ENCODE measurements around the gene HAGH.

HAGH gene

DNA sequence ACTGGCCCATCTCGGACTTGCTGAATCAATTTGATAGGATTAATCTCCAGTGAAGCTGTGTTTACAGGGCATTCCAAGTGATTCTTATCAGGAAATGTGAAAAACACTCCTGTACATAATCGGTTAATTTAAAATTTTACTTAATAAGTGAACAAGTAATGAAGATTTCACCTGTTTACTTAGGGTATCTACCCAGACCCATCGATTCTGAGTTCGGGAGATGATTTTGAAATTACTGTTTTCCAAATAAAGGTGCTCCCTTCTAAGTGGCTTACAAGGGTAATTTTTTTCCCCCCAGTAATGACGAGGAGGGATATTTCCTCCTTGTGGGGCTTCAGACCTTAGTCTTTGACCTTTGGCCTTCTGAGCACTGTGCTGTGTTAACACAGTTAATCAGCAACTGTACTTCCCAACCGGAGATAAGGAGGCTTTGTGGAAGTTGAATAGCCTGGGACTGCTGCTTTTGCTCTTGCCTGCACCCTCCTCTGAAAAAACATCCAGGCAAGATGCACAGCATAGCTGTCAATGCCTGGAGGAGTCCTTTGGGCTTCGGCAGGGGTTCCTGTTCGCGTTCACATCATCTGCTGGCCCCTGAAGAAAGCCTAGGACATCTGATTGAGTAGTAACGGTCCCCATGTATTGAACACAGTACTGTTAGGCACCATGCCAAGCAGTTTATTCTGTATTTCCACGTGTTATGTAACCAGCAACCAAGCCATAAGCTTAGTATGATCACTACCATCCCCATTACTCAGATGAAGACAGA, 2.2 kb upstream of the HAGH start:
- Histone ChIP-seq H3K4me3 (ENCODE audit: low read length) (no peak overlapping the region), H3F3A (ENCODE audit: insufficient read depth, low read length) (peaks cover 6% of the 10 kb centered on the region), H3K27me3 (replicated peaks; ENCODE audit: insufficient read depth, low read length) (no peaks in the 10 kb centered on the region), H3K9ac (ENCODE audit: low read length) (no peak overlapping the region), H3K4me2 (ENCODE audit: low read depth, low read length) (peak overlapping the region; percentile 91; the same call in 1 of the 2 replicates), H3K27ac (ENCODE audit: low read length) (no peak overlapping the region), H3K79me2 (ENCODE audit: low read length) (peaks cover 45% of the 10 kb centered on the region), H3K9me3 (replicated peaks; ENCODE audit: insufficient read depth, low read length) (no peaks in the 10 kb centered on the region), H3K4me1 (ENCODE audit: low read length) (peaks cover 12% of the 10 kb centered on the region; the same call in 1 of the 2 replicates), H4K20me1 (ENCODE audit: insufficient read depth, low read length) (no peaks in the 10 kb centered on the region), H2AFZ (ENCODE audit: low read length) (no peak overlapping the region), H3K9me2 (replicated peaks; ENCODE audit: insufficient read depth, low read length) (no peaks in the 10 kb centered on the region), H3K36me3 (replicated peaks; ENCODE audit: insufficient read depth, low read length) (no peaks in the 10 kb centered on the region)
- no peak for TF ChIP-seq EZH2phosphoT487 (IDR thresholded peaks at IDR 0.05; ENCODE audit: low read length)
- TF ChIP-seq, protein P1, sequence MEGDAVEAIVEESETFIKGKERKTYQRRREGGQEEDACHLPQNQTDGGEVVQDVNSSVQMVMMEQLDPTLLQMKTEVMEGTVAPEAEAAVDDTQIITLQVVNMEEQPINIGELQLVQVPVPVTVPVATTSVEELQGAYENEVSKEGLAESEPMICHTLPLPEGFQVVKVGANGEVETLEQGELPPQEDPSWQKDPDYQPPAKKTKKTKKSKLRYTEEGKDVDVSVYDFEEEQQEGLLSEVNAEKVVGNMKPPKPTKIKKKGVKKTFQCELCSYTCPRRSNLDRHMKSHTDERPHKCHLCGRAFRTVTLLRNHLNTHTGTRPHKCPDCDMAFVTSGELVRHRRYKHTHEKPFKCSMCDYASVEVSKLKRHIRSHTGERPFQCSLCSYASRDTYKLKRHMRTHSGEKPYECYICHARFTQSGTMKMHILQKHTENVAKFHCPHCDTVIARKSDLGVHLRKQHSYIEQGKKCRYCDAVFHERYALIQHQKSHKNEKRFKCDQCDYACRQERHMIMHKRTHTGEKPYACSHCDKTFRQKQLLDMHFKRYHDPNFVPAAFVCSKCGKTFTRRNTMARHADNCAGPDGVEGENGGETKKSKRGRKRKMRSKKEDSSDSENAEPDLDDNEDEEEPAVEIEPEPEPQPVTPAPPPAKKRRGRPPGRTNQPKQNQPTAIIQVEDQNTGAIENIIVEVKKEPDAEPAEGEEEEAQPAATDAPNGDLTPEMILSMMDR (IDR thresholded peaks at IDR 0.05; ENCODE audit: low read length): no peak
- no peak for TF ChIP-seq EZH2 (optimal IDR thresholded peaks at IDR 0.05; ENCODE audit: low read depth, low read length)
- no peak for DNase-seq

DNA sequence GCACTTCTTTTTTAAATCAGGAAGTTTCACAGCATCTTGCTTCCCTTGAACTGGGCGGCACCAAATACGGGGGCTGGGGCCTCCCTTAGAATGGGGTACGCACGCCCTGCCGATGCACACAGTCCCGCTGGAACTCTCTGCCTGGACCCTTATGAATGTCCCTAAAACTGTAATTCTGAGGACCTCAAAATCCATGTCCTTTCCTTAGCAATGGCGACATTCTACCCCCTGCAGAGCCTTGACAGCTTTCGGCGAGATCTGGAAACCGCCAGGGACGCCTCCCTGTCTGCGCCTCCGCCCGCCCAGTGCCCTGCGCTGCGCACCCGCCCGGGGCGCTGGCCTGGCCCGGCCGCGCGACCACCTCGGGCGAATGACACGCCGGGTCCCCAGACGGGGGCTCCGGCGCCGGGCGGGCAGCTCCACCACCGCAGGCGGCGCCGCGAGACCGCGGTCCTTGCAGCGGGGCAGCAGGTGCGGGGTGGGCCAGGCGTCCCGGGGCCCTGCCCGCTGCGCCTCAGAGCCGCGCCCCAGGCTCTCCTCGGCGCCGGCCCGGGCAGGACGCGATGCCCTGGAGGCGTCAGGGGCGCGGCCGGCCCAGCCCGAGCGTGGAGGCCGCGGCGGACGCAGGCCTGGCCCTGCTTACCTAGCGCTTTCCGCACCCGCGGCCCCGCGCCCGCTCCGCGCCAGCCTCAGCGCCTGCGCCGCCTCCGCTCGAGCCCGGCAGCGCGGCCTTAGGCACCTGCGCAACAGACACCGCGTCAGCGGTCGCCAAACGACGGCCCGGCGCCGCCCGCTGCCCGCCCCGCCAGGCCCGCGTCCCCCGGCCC, 548 bp downstream of the HAGH start:
- Histone ChIP-seq H3K79me2 (ENCODE audit: low read length) (peaks cover 59% of the 10 kb centered on the region), H3K4me2 (ENCODE audit: low read depth, low read length) (peak overlapping the region; percentile 94), H3K9me2 (replicated peaks; ENCODE audit: insufficient read depth, low read length) (no peaks in the 10 kb centered on the region), H3K4me1 (ENCODE audit: low read length) (peaks cover 12% of the 10 kb centered on the region; the same call in 1 of the 2 replicates), H3F3A (ENCODE audit: insufficient read depth, low read length) (peaks cover 6% of the 10 kb centered on the region), H3K9ac (ENCODE audit: low read length) (peak overlapping the region; percentile 50; the same call in 1 of the 2 replicates), H3K36me3 (replicated peaks; ENCODE audit: insufficient read depth, low read length) (no peaks in the 10 kb centered on the region), H4K20me1 (ENCODE audit: insufficient read depth, low read length) (no peaks in the 10 kb centered on the region), H3K27ac (ENCODE audit: low read length) (peak overlapping the region; percentile 38; the same call in 1 of the 2 replicates), H3K27me3 (replicated peaks; ENCODE audit: insufficient read depth, low read length) (no peaks in the 10 kb centered on the region), H3K4me3 (ENCODE audit: low read length) (peak overlapping the region; percentile 74), H3K9me3 (replicated peaks; ENCODE audit: insufficient read depth, low read length) (no peaks in the 10 kb centered on the region), H2AFZ (ENCODE audit: low read length) (peak overlapping the region; percentile 62; the same call in 1 of the 2 replicates)
- DNase-seq: peak; percentile 81
- TF ChIP-seq EZH2phosphoT487 (IDR thresholded peaks at IDR 0.05; ENCODE audit: low read length): no peak
- no peak for TF ChIP-seq EZH2 (optimal IDR thresholded peaks at IDR 0.05; ENCODE audit: low read depth, low read length)
- TF ChIP-seq, protein P1 (IDR thresholded peaks at IDR 0.05; ENCODE audit: low read length): no peak

DNA sequence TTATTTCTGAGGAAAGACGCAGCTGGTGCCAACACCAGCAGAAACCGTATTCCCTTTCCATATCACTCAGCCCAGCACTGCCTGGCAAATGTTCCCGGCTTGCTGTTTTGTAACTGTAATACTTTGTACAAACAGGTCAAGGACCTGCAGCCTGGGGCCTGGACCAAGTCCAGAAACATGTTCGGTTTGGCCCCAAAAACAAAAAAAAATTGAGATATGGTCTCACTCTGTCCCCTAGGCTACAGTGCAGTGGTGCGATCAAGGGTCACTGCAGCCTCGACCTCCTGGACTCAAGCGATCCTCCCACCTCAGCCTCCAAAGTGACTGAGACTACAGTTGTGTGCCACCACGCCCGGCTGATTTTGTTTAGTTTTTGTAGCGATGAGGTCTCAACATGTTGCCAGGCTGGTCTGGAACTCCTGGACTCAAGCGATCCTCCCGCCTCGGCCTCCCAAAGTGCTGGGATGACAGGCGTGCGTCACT, 1.2 kb downstream of the HAGH start:
- Histone ChIP-seq H3K79me2 (ENCODE audit: low read length) (peaks cover 59% of the 10 kb centered on the region), H3K9me2 (replicated peaks; ENCODE audit: insufficient read depth, low read length) (no peaks in the 10 kb centered on the region), H3K4me1 (ENCODE audit: low read length) (peaks cover 12% of the 10 kb centered on the region; the same call in 1 of the 2 replicates), H2AFZ (ENCODE audit: low read length) (no peak overlapping the region), H4K20me1 (ENCODE audit: insufficient read depth, low read length) (no peaks in the 10 kb centered on the region), H3F3A (ENCODE audit: insufficient read depth, low read length) (peaks cover 6% of the 10 kb centered on the region), H3K27ac (ENCODE audit: low read length) (peak overlapping the region; percentile 38; the same call in 1 of the 2 replicates), H3K4me2 (ENCODE audit: low read depth, low read length) (peak overlapping the region; percentile 94), H3K4me3 (ENCODE audit: low read length) (peak overlapping the region; percentile 74), H3K36me3 (replicated peaks; ENCODE audit: insufficient read depth, low read length) (no peaks in the 10 kb centered on the region), H3K9ac (ENCODE audit: low read length) (peak overlapping the region; percentile 50; the same call in 1 of the 2 replicates), H3K27me3 (replicated peaks; ENCODE audit: insufficient read depth, low read length) (no peaks in the 10 kb centered on the region), H3K9me3 (replicated peaks; ENCODE audit: insufficient read depth, low read length) (no peaks in the 10 kb centered on the region)
- TF ChIP-seq, protein P1 (IDR thresholded peaks at IDR 0.05; ENCODE audit: low read length): no peak
- TF ChIP-seq EZH2 (optimal IDR thresholded peaks at IDR 0.05; ENCODE audit: low read depth, low read length) (no peak), EZH2phosphoT487 (IDR thresholded peaks at IDR 0.05; ENCODE audit: low read length) (no peak)
- DNase-seq: no peak
